WI38 (cell line): ENCODE results near the gene ADCY7.

ENCODE experiments used
- H3K4me3 ChIP-seq: 2 replicates; pipeline ENCODE4 v1.5.1; 2011; ENCODE audit warnings: low read depth, mild to moderate bottlenecking, control low read depth, low read length
- CTCF ChIP-seq: IDR thresholded peaks from 2 replicates; pipeline ENCODE4 v1.5.1; 2012; ENCODE audit warnings: low read depth, mild to moderate bottlenecking, control low read depth, low read length

Gene ADCY7

GRCh38 chr16:50245417-50246298, 20.7 kb upstream of the ADCY7 start:
- no peak for TF ChIP-seq CTCF

GRCh38 chr16:50246299-50247122, 19.8 kb upstream of the ADCY7 start:
- peak overlapping the region; percentile 67 for H3K4me3 ChIP-seq
- no peak for TF ChIP-seq CTCF

More at GRCh38 chr16:50245417-50246298, 20.7 kb upstream of the ADCY7 start:
- peak overlapping the region; percentile 67 for H3K4me3 ChIP-seq

- TF ChIP-seq CTCF: no peak
- no peak overlapping the region for H3K4me3 ChIP-seq
Observed at GRCh38 chr16:50247123-50247905, 19.0 kb upstream of the ADCY7 start.

GRCh38 chr16:50247906-50248608, 18.3 kb upstream of the ADCY7 start:
- no peak for TF ChIP-seq CTCF

GRCh38 chr16:50248845-50249244, 17.5 kb upstream of the ADCY7 start:
- no peak for TF ChIP-seq CTCF
- no peak overlapping the region for H3K4me3 ChIP-seq

More at GRCh38 chr16:50247906-50248608, 18.3 kb upstream of the ADCY7 start:
- H3K4me3 ChIP-seq: no peak overlapping the region

- TF ChIP-seq CTCF: no peak
- no peak overlapping the region for H3K4me3 ChIP-seq
Observed at GRCh38 chr16:50251375-50252081, 14.8 kb upstream of the ADCY7 start.
